ENCODE data around the gene DEXI.
"Not testable (repeated sequence)": the region's sequence is repeated elsewhere in the genome, so short reads cannot be mapped to it uniquely, and the experiment has no call there.

Gene DEXI

GRCh38 chr16:10926867-10927266 lies 15.4 kb downstream of the DEXI start:
- DNase-seq (ENCODE audit: low spot score), result no peak

- DNase-seq (ENCODE audit: low spot score), result no peak
These were observed 16.2 kb downstream of the DEXI start for GRCh38 chr16:10926094-10926493.

- DNase-seq (ENCODE audit: low spot score), result not testable (repeated sequence)
These were observed 17.0 kb downstream of the DEXI start for GRCh38 chr16:10925285-10925684.

GRCh38 chr16:10923650-10924214 lies 18.5 kb downstream of the DEXI start:
- DNase-seq (ENCODE audit: low spot score), result no peak

- no peak for DNase-seq (ENCODE audit: low spot score)
These were observed 19.1 kb downstream of the DEXI start for GRCh38 chr16:10923146-10923649.

GRCh38 chr16:10922328-10923145 lies 19.7 kb downstream of the DEXI start:
- no peak for DNase-seq (ENCODE audit: low spot score)

- DNase-seq (ENCODE audit: low spot score), result no peak
These were observed 20.5 kb downstream of the DEXI start for GRCh38 chr16:10921536-10922327.

GRCh38 chr16:10920726-10921427 lies 21.4 kb downstream of the DEXI start:
- DNase-seq (ENCODE audit: low spot score), result no peak

GRCh38 chr16:10919003-10919351 lies 23.3 kb downstream of the DEXI start:
- DNase-seq (ENCODE audit: low spot score), result no peak

GRCh38 chr16:10918294-10919002 lies 23.8 kb downstream of the DEXI start:
- DNase-seq (ENCODE audit: low spot score), result peak; percentile 74

GRCh38 chr16:10916534-10916933 lies 25.7 kb downstream of the DEXI start:
- no peak for DNase-seq (ENCODE audit: low spot score)

GRCh38 chr16:10911267-10911666 lies 31.0 kb downstream of the DEXI start:
- no peak for DNase-seq (ENCODE audit: low spot score)

GRCh38 chr16:10907757-10908045 lies 34.6 kb downstream of the DEXI start:
- no peak for DNase-seq (ENCODE audit: low spot score)

GRCh38 chr16:10906914-10907756 lies 35.1 kb downstream of the DEXI start:
- DNase-seq (ENCODE audit: low spot score), result no peak

GRCh38 chr16:10906482-10906881 lies 35.8 kb downstream of the DEXI start:
- DNase-seq (ENCODE audit: low spot score), result no peak

GRCh38 chr16:10902999-10903398 lies 39.3 kb downstream of the DEXI start:
- DNase-seq (ENCODE audit: low spot score), result no peak

GRCh38 chr16:10897134-10897533 lies 45.1 kb downstream of the DEXI start:
- DNase-seq (ENCODE audit: low spot score), result no peak

- no peak for DNase-seq (ENCODE audit: low spot score)
These were observed 45.5 kb downstream of the DEXI start for GRCh38 chr16:10896723-10897122.

GRCh38 chr16:10896165-10896564 lies 46.1 kb downstream of the DEXI start:
- no peak for DNase-seq (ENCODE audit: low spot score)

GRCh38 chr16:10895053-10895946 lies 47.0 kb downstream of the DEXI start:
- peak; percentile 11 for DNase-seq (ENCODE audit: low spot score)

Measured in LoVo (cell line).